Measurements from ENCODE around the gene TYROBP.

Gene TYROBP

GRCh38 chr19:35946203-35946602 lies 38.1 kb upstream of the TYROBP start:
- H2AFZ ChIP-seq (ENCODE audit: low read length): no peak overlapping the region
- no CpG with 5 or more reads among the region's 4 CpGs for WGBS, 2 donors (ENCODE audit: extremely low coverage in 2 of 2, insufficient read length in 2 of 2, insufficient replicate concordance in 1 of 2)
- H3K4me2 ChIP-seq (ENCODE audit: insufficient read depth, low read length, poor library complexity, severe bottlenecking): no peak overlapping the region
- H3K4me1 ChIP-seq (ENCODE audit: control insufficient read depth in 2 of 2, insufficient read depth in 1 of 2, low read depth in 1 of 2, low read length in 2 of 2): peaks cover 0 to 3% of the 10 kb centered on the region in 2 donors
- H2AK5ac ChIP-seq (ENCODE audit: low read depth, low read length): no peak overlapping the region
- H3K27ac ChIP-seq (replicated peaks; ENCODE audit: low read length): no peak overlapping the region
- H3K23ac ChIP-seq (ENCODE audit: low read depth, low read length, poor library complexity): no peak overlapping the region
- no peak overlapping the region for H3K14ac ChIP-seq (ENCODE audit: low read length)
- H3K79me1 ChIP-seq (ENCODE audit: low read depth, low read length): peaks cover 4% of the 10 kb centered on the region
- H2BK5ac ChIP-seq (ENCODE audit: low read length): no peak overlapping the region
- peaks cover 0 to 1% of the 10 kb centered on the region in 2 donors for H3K9me3 ChIP-seq (replicated peaks in 1 of 2; ENCODE audit: control insufficient read depth in 2 of 2, insufficient read depth in 1 of 2, low read depth in 1 of 2, low read length in 2 of 2)
- H2BK12ac ChIP-seq (ENCODE audit: low read length): no peak overlapping the region
- H3K27me3 ChIP-seq (ENCODE audit: control insufficient read depth in 3 of 3, insufficient read depth in 3 of 3, low read depth in 1 of 3, low read length in 3 of 3): no peaks in the 10 kb centered on the region
- no peak overlapping the region for H2BK120ac ChIP-seq (ENCODE audit: low read depth, low read length)
- H2BK15ac ChIP-seq (ENCODE audit: low read length): no peak overlapping the region
- DNase-seq (ENCODE audit: low spot score): no peak
- no peak overlapping the region for H4K91ac ChIP-seq (ENCODE audit: low read depth, low read length, poor library complexity)
- no peak overlapping the region for H3K18ac ChIP-seq (ENCODE audit: low read length)
- H4K8ac ChIP-seq (ENCODE audit: low read depth, low read length): no peak overlapping the region
- no peak overlapping the region for H3K9ac ChIP-seq (ENCODE audit: low read depth, low read length, poor library complexity)
- peaks cover 11 to 28% of the 10 kb centered on the region in 2 donors for H3K36me3 ChIP-seq (replicated peaks in 1 of 2; ENCODE audit: control insufficient read depth in 2 of 2, insufficient read depth in 2 of 2, low read length in 2 of 2)
- H3K4me3 ChIP-seq (ENCODE audit: low read length in 2 of 2): no peak overlapping the region
- H3K4ac ChIP-seq (ENCODE audit: low read length): no peak overlapping the region

GRCh38 chr19:35945121-35945790 lies 37.2 kb upstream of the TYROBP start:
- H2BK12ac ChIP-seq (ENCODE audit: low read length): no peak overlapping the region
- H3K18ac ChIP-seq (ENCODE audit: low read length): no peak overlapping the region
- H3K79me1 ChIP-seq (ENCODE audit: low read depth, low read length): peaks cover 6% of the 10 kb centered on the region
- H2BK120ac ChIP-seq (ENCODE audit: low read depth, low read length): no peak overlapping the region
- H3K23ac ChIP-seq (ENCODE audit: low read depth, low read length, poor library complexity): no peak overlapping the region
- no peak overlapping the region for H2AFZ ChIP-seq (ENCODE audit: low read length)
- H3K4me1 ChIP-seq (ENCODE audit: control insufficient read depth in 2 of 2, insufficient read depth in 1 of 2, low read depth in 1 of 2, low read length in 2 of 2): peaks cover 0 to 3% of the 10 kb centered on the region in 2 donors
- H4K8ac ChIP-seq (ENCODE audit: low read depth, low read length): peak overlapping the region; percentile 65
- no peak overlapping the region for H3K4me3 ChIP-seq (ENCODE audit: low read length in 2 of 2)
- no peak overlapping the region for H2BK5ac ChIP-seq (ENCODE audit: low read length)
- H3K27ac ChIP-seq (replicated peaks; ENCODE audit: low read length): no peak overlapping the region
- no CpG with 5 or more reads among the region's 11 CpGs for WGBS, 2 donors (ENCODE audit: extremely low coverage in 2 of 2, insufficient read length in 2 of 2, insufficient replicate concordance in 1 of 2)
- no peaks in the 10 kb centered on the region for H3K27me3 ChIP-seq (ENCODE audit: control insufficient read depth in 3 of 3, insufficient read depth in 3 of 3, low read depth in 1 of 3, low read length in 3 of 3)
- H3K36me3 ChIP-seq (replicated peaks in 1 of 2; ENCODE audit: control insufficient read depth in 2 of 2, insufficient read depth in 2 of 2, low read length in 2 of 2): peaks cover 15 to 37% of the 10 kb centered on the region in 2 donors
- no peak for DNase-seq (ENCODE audit: low spot score)
- H3K9me3 ChIP-seq (replicated peaks in 1 of 2; ENCODE audit: control insufficient read depth in 2 of 2, insufficient read depth in 1 of 2, low read depth in 1 of 2, low read length in 2 of 2): peaks cover 0 to 1% of the 10 kb centered on the region in 2 donors
- H3K4ac ChIP-seq (ENCODE audit: low read length): no peak overlapping the region
- H3K4me2 ChIP-seq (ENCODE audit: insufficient read depth, low read length, poor library complexity, severe bottlenecking): no peak overlapping the region
- H2AK5ac ChIP-seq (ENCODE audit: low read depth, low read length): no peak overlapping the region
- no peak overlapping the region for H2BK15ac ChIP-seq (ENCODE audit: low read length)
- no peak overlapping the region for H4K91ac ChIP-seq (ENCODE audit: low read depth, low read length, poor library complexity)
- no peak overlapping the region for H3K9ac ChIP-seq (ENCODE audit: low read depth, low read length, poor library complexity)
- peak overlapping the region; percentile 71 for H3K14ac ChIP-seq (ENCODE audit: low read length)

GRCh38 chr19:35944556-35944955 lies 36.5 kb upstream of the TYROBP start:
- Histone ChIP-seq H3K36me3 (replicated peaks in 1 of 2; ENCODE audit: control insufficient read depth in 2 of 2, insufficient read depth in 2 of 2, low read length in 2 of 2) (peaks cover 15 to 44% of the 10 kb centered on the region in 2 donors), H2AFZ (ENCODE audit: low read length) (no peak overlapping the region), H3K4ac (ENCODE audit: low read length) (no peak overlapping the region), H3K9me3 (replicated peaks in 1 of 2; ENCODE audit: control insufficient read depth in 2 of 2, insufficient read depth in 1 of 2, low read depth in 1 of 2, low read length in 2 of 2) (peaks cover 0 to 1% of the 10 kb centered on the region in 2 donors), H4K91ac (ENCODE audit: low read depth, low read length, poor library complexity) (no peak overlapping the region), H2BK12ac (ENCODE audit: low read length) (no peak overlapping the region), H3K14ac (ENCODE audit: low read length) (no peak overlapping the region), H2BK15ac (ENCODE audit: low read length) (no peak overlapping the region), H2BK5ac (ENCODE audit: low read length) (no peak overlapping the region), H2AK5ac (ENCODE audit: low read depth, low read length) (no peak overlapping the region), H3K4me1 (ENCODE audit: control insufficient read depth in 2 of 2, insufficient read depth in 1 of 2, low read depth in 1 of 2, low read length in 2 of 2) (peaks cover 0 to 3% of the 10 kb centered on the region in 2 donors), H3K79me1 (ENCODE audit: low read depth, low read length) (peaks cover 9% of the 10 kb centered on the region), H3K27ac (replicated peaks; ENCODE audit: low read length) (no peak overlapping the region), H4K8ac (ENCODE audit: low read depth, low read length) (no peak overlapping the region), H3K4me2 (ENCODE audit: insufficient read depth, low read length, poor library complexity, severe bottlenecking) (no peak overlapping the region), H3K23ac (ENCODE audit: low read depth, low read length, poor library complexity) (peak overlapping the region; percentile 65), H3K18ac (ENCODE audit: low read length) (no peak overlapping the region), H3K4me3 (ENCODE audit: low read length in 2 of 2) (no peak overlapping the region), H3K9ac (ENCODE audit: low read depth, low read length, poor library complexity) (peak overlapping the region; percentile 21), H3K27me3 (ENCODE audit: control insufficient read depth in 3 of 3, insufficient read depth in 3 of 3, low read depth in 1 of 3, low read length in 3 of 3) (no peaks in the 10 kb centered on the region), H2BK120ac (ENCODE audit: low read depth, low read length) (no peak overlapping the region)
- no peak for DNase-seq (ENCODE audit: low spot score)
- no CpG with 5 or more reads among the region's 52 CpGs for WGBS, 2 donors (ENCODE audit: extremely low coverage in 2 of 2, insufficient read length in 2 of 2, insufficient replicate concordance in 1 of 2)

GRCh38 chr19:35943321-35944301 lies 35.5 kb upstream of the TYROBP start:
- Histone ChIP-seq H2AK5ac (ENCODE audit: low read depth, low read length) (no peak overlapping the region), H3K9me3 (replicated peaks in 1 of 2; ENCODE audit: control insufficient read depth in 2 of 2, insufficient read depth in 1 of 2, low read depth in 1 of 2, low read length in 2 of 2) (peaks cover 0 to 1% of the 10 kb centered on the region in 2 donors), H3K9ac (ENCODE audit: low read depth, low read length, poor library complexity) (no peak overlapping the region), H3K27ac (replicated peaks; ENCODE audit: low read length) (no peak overlapping the region), H3K23ac (ENCODE audit: low read depth, low read length, poor library complexity) (no peak overlapping the region), H3K14ac (ENCODE audit: low read length) (no peak overlapping the region), H3K79me1 (ENCODE audit: low read depth, low read length) (peaks cover 12% of the 10 kb centered on the region), H3K4ac (ENCODE audit: low read length) (no peak overlapping the region), H4K8ac (ENCODE audit: low read depth, low read length) (no peak overlapping the region), H2BK15ac (ENCODE audit: low read length) (no peak overlapping the region), H3K4me2 (ENCODE audit: insufficient read depth, low read length, poor library complexity, severe bottlenecking) (no peak overlapping the region), H4K91ac (ENCODE audit: low read depth, low read length, poor library complexity) (no peak overlapping the region), H3K27me3 (ENCODE audit: control insufficient read depth in 3 of 3, insufficient read depth in 3 of 3, low read depth in 1 of 3, low read length in 3 of 3) (no peaks in the 10 kb centered on the region), H2BK120ac (ENCODE audit: low read depth, low read length) (no peak overlapping the region), H3K18ac (ENCODE audit: low read length) (no peak overlapping the region), H2BK12ac (ENCODE audit: low read length) (no peak overlapping the region), H2AFZ (ENCODE audit: low read length) (no peak overlapping the region), H3K4me3 (ENCODE audit: low read length in 2 of 2) (no peak overlapping the region), H3K36me3 (replicated peaks in 1 of 2; ENCODE audit: control insufficient read depth in 2 of 2, insufficient read depth in 2 of 2, low read length in 2 of 2) (peaks cover 16 to 49% of the 10 kb centered on the region in 2 donors), H2BK5ac (ENCODE audit: low read length) (no peak overlapping the region), H3K4me1 (ENCODE audit: control insufficient read depth in 2 of 2, insufficient read depth in 1 of 2, low read depth in 1 of 2, low read length in 2 of 2) (no peaks in the 10 kb centered on the region)
- no peak for DNase-seq (ENCODE audit: low spot score)
- WGBS, 2 donors (ENCODE audit: extremely low coverage in 2 of 2, insufficient read length in 2 of 2, insufficient replicate concordance in 1 of 2): no CpG with 5 or more reads among the region's 9 CpGs
